Natural killer cell (primary cell): Measurements from ENCODE around the gene DLG5. TPM values are rescaled to one million over a fixed set of nuclear protein-coding genes. Genes with fewer than 3 reads are reported as not detected.

Experiments
- ATAC-seq, 3 donors: fragments of 150-1000 bp in 2 of 3; fragments of 200-7000 bp in 1 of 3; cut with Tn5 transposase; 1 replicate in 1 of 3; 2 replicates in 2 of 3; pipeline ENCODE4 v1.10.0; 2021; ENCODE audit warnings: mild to moderate bottlenecking in 2 of 3, moderate library complexity in 2 of 3
- DNase-seq, 2 donors: peaks; one replicate each; pipeline versions ENCODE4 v3.0.0 to v3.0.0-alpha.2; 2013 to 2021; ENCODE audit warnings: mixed read lengths in 1 of 2
- H3K27ac ChIP-seq: one replicate; pipeline ENCODE4 v1.5.1; 2013; ENCODE audit warnings: mild to moderate bottlenecking, low read length
- H3K27me3 ChIP-seq: one replicate; pipeline ENCODE4 v1.6.1; 2013; ENCODE audit warnings: low read length; ENCODE audit not compliant: control insufficient read depth, insufficient read depth
- H3K36me3 ChIP-seq: one replicate; pipeline ENCODE4 v1.6.1; 2013; ENCODE audit warnings: low read length; ENCODE audit not compliant: control insufficient read depth, insufficient read depth
- H3K4me1 ChIP-seq: one replicate; pipeline ENCODE4 v1.6.1; 2013; ENCODE audit warnings: low read length; ENCODE audit not compliant: control insufficient read depth, insufficient read depth
- H3K4me3 ChIP-seq: one replicate; pipeline ENCODE4 v1.5.1; 2013; ENCODE audit warnings: low read length
- H3K9me3 ChIP-seq: one replicate; pipeline ENCODE4 v1.6.1; 2013; ENCODE audit warnings: low read length; ENCODE audit not compliant: control insufficient read depth, insufficient read depth
- H3K27ac Mint-ChIP-seq, 2 donors: one replicate each; pipeline ENCODE4 v1.8.0; 2022; ENCODE audit warnings: mild to moderate bottlenecking in 2 of 2, mixed read lengths in 2 of 2, moderate library complexity in 1 of 2
- H3K27me3 Mint-ChIP-seq, 2 donors: one replicate each; pipeline ENCODE4 v1.8.0; 2022; ENCODE audit warnings: low read depth in 2 of 2, mixed read lengths in 2 of 2
- H3K36me3 Mint-ChIP-seq: one replicate; pipeline ENCODE4 v1.8.0; 2022; ENCODE audit warnings: mixed read lengths
- H3K4me1 Mint-ChIP-seq, 2 donors: one replicate each; pipeline ENCODE4 v1.8.0; 2022; ENCODE audit warnings: mixed read lengths in 2 of 2
- H3K4me3 Mint-ChIP-seq: one replicate; pipeline ENCODE4 v1.8.0; 2022; ENCODE audit warnings: mild to moderate bottlenecking, moderate library complexity, mixed read lengths
- H3K9me3 Mint-ChIP-seq, 2 donors: one replicate each; pipeline ENCODE4 v1.8.0; 2022; ENCODE audit warnings: mixed read lengths in 2 of 2
- CTCF ChIP-seq: fragments of 200-600 bp; IDR thresholded peaks from one replicate; pipeline ENCODE4 v1.8.0; 2022; ENCODE audit warnings: antibody characterized with exemption
- WGBS: methylation state at CpG from one replicate; pipeline ENCODE4 v1.1.7; 2013; ENCODE audit warnings: missing lambda C conversion rate; ENCODE audit not compliant: insufficient coverage; 5-methylcytosine and 5-hydroxymethylcytosine counted together
- intact Hi-C: fragments of 100-400 bp; cut with micrococcal nuclease; formaldehyde crosslinking; loops from one replicate; pipeline ENCODE4 v1.14.2; 2022
- total RNA-seq, 4 donors: library from RNA; stranded (reverse); fragments of 120-200 nt in 1 of 4; gene quantifications; one replicate each; pipeline versions ENCODE4 v1.2.3 to v1.2.4, GENCODE V29; 2013 to 2022

DLG5 gene
- total RNA-seq, 3 donors from 2014 or later (not counting 1 experiment from before 2014, with no cell fraction given), result 52.8 to 75.0 (median 52.9) TPM

DNA sequence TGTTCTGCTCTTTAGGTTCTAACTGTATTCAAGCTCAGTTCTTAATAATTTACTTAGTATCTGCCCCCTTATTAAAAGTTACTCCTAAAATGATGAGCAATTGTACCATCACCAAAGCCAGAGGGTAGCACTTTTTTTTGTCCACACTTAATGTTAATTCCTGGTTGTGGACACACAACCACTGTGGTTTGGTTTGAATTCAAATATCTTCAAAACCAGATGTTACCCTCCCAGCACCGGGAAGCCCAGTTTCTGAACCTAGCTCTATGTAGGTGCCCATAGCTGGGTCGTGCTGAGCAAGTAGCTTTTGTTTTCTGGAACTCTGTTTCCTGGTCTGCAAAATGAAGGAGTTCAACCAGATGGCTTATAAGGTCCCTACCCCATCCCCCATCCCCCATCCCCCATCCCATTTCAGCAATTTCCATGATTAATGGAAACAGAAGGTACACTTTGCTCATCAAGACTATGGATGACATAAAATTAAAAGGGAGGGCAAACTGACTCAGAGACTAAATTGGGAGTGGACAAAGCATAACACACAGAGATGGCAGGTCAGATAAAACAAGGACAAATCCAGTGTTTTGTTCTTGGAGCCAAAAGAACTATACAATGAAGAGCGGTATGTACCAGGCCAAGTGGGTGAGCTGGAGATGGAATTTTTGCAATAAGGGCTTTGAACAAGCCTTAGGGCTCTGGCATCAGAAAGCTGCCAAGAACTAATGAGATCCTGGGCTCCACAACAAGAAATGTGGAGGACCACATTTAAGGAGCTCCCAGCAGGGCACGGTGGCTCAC lies 56.7 kb downstream of the DLG5 start:
- H3K4me1 ChIP-seq, result peaks cover 65% of the 10 kb centered on the region
- DNase-seq, result no peak
- Mint-ChIP-seq H3K36me3 (no peaks in the 10 kb centered on the region), H3K27me3 (no peaks in the 10 kb centered on the region), H3K27ac (peak overlapping the region; percentile 92 to 96), H3K9me3 (no peaks in the 10 kb centered on the region), H3K4me1 (peaks cover 63 to 84% of the 10 kb centered on the region in 2 donors), H3K4me3 (no peak overlapping the region)
- no peaks in the 10 kb centered on the region for H3K9me3 ChIP-seq
- intact Hi-C loops, result no loop called here
- 87% methylated on average over 4 of the region's 4 CpGs for WGBS
- peaks cover 10% of the 10 kb centered on the region for H3K36me3 ChIP-seq
- no peaks in the 10 kb centered on the region for H3K27me3 ChIP-seq
- no peak for ATAC-seq
- no peak for TF ChIP-seq CTCF
- no peak overlapping the region for H3K4me3 ChIP-seq
- H3K27ac ChIP-seq, result no peak overlapping the region

DNA sequence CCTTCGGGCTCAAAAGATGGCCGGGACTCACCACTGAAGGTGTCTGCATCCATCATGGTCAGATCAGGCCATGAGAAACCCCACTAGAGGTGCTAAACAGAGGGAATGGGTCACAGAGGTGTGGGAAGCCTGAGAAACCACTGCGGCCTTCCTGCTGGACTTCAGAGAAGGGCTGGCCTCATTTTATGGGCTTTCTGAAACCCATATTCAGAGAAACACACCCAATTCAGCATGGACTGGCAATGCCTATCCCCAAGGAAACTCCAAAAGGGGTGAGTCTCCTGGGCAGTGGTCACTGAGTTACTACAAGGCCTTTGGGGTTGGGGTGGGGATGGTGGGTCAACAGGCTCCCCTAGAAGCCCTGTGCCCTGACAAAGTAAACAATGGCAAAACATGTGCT lies 58.0 kb downstream of the DLG5 start:
- Mint-ChIP-seq H3K36me3 (no peaks in the 10 kb centered on the region), H3K27me3 (no peaks in the 10 kb centered on the region), H3K4me1 (peaks cover 59 to 84% of the 10 kb centered on the region in 2 donors), H3K9me3 (no peaks in the 10 kb centered on the region), H3K4me3 (no peak overlapping the region), H3K27ac (peak overlapping the region in 1 of 2 donors; percentile 75)
- Histone ChIP-seq H3K27me3 (no peaks in the 10 kb centered on the region), H3K4me1 (peaks cover 60% of the 10 kb centered on the region), H3K4me3 (no peak overlapping the region), H3K36me3 (peaks cover 10% of the 10 kb centered on the region), H3K9me3 (no peaks in the 10 kb centered on the region), H3K27ac (no peak overlapping the region)
- 93% methylated on average over 3 of the region's 3 CpGs for WGBS
- TF ChIP-seq CTCF, result no peak
- intact Hi-C loops, result no loop called here
- no peak for ATAC-seq
- no peak for DNase-seq

GRCh38 chr10:77867124-77867719 lies 59.3 kb downstream of the DLG5 start:
- intact Hi-C loops, result no loop called here
- Histone ChIP-seq H3K4me1 (peaks cover 48% of the 10 kb centered on the region), H3K27me3 (no peaks in the 10 kb centered on the region), H3K4me3 (no peak overlapping the region), H3K27ac (no peak overlapping the region), H3K9me3 (no peaks in the 10 kb centered on the region), H3K36me3 (peaks cover 10% of the 10 kb centered on the region)
- 88% methylated on average over 6 of the region's 6 CpGs for WGBS
- Mint-ChIP-seq H3K27me3 (no peaks in the 10 kb centered on the region), H3K4me1 (peaks cover 54 to 81% of the 10 kb centered on the region in 2 donors), H3K27ac (peak overlapping the region; percentile 41 to 75), H3K36me3 (no peaks in the 10 kb centered on the region), H3K9me3 (no peaks in the 10 kb centered on the region), H3K4me3 (peak overlapping the region; percentile 75)
- TF ChIP-seq CTCF, result no peak
- DNase-seq, result no peak
- no peak for ATAC-seq
